Posterior vena cava (tissue), 2 donors: Measurements from ENCODE around the gene SPI1. TPM values are rescaled to one million over a fixed set of nuclear protein-coding genes. Genes with fewer than 3 reads are reported as not detected.

Experiments used
- DNase-seq: peaks from one replicate; pipeline ENCODE4 v3.0.0-alpha.2; 2020; ENCODE audit warnings: low spot score
- intact Hi-C, 2 donors: fragments of 100-400 bp; cut with DNase I; formaldehyde crosslinking; loops; one replicate each; pipeline versions ENCODE4 v1.14.1 to v1.14.2; 2022 to 2023
- long read RNA-seq, 2 donors: library from polyadenylated mRNA; unstranded; transcript quantifications; one replicate each; pipeline ENCODE4 v2.0.0, GENCODE V29; 2020 to 2021
- total RNA-seq, 2 donors: library from RNA; stranded (reverse); fragmentation: NEBNext Ultra II Directional; extraction: Animal tissue kit (Norgen Biotek cat#: 25700); gene quantifications; one replicate each; pipeline ENCODE4 v1.2.1, GENCODE V29; 2021
- donor health status: DM: yes; HTN: yes; CAD: no.
- donor health status: DM: yes; HTN: yes; CAD: no.

SPI1 gene
- total RNA-seq = 10 to 100 TPM; 27.7 to 47.0 TPM
- long read RNA-seq, donor 1, partial matches to known transcripts = 2 of 5 reads
- long read RNA-seq, donor 1, other reads (novel, unspliced or antisense) = 1 of 5 reads
- long read RNA-seq, donor 2, partial matches to known transcripts = 0 of 2 reads
- long read RNA-seq, donor 2, other reads (novel, unspliced or antisense) = 2 of 2 reads

DNA sequence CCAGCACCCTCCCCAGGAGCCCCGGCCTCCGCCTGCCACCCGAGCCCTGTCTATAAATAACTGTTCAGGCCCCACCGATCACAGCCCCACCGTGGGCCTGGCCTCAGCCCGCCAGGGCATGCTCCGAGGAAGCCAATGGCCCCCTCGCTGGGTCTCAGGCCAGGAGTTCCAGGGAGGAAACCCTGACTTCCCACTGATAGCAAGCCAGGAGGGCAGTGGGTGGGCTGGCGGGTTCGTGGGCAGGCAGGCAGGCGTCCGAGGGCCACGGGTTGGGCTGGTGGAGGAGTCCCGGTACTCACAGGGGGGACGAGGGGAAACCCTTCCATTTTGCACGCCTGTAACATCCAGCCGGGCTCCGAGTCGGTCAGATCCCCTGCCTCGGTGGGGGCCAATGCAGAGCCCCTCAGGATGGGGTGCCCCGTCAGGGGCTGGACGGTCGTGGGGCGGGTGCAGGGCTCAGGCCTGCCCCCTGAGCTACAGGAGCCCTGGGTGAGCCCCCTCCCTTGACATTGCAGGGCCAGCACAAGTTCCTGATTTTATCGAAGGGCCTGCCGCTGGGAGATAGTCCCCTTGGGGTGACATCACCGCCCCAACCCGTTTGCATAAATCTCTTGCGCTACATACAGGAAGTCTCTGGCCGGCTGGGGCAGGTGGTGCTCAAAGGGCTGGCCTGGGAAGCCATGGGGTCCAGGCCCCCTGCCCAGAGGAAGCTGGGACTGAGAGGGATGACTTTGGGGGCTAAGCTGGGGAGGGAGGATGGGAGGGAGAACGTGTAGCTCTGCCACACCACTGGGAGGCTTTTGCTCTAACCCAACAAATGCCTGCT lies at the start of gene SPI1:
SPI1 (minus strand) TSS at position 538 of the 826 bp plus-strand sequence; CDS start at position 344, 194 bp downstream.
- DNase-seq = peak; percentile 94
- intact Hi-C loops = loop anchor here in 1 of 2 donors (10.0 kb wide), 1 partner anchor 77 kb away; no protein-coding TSS in a partner anchor

DNA sequence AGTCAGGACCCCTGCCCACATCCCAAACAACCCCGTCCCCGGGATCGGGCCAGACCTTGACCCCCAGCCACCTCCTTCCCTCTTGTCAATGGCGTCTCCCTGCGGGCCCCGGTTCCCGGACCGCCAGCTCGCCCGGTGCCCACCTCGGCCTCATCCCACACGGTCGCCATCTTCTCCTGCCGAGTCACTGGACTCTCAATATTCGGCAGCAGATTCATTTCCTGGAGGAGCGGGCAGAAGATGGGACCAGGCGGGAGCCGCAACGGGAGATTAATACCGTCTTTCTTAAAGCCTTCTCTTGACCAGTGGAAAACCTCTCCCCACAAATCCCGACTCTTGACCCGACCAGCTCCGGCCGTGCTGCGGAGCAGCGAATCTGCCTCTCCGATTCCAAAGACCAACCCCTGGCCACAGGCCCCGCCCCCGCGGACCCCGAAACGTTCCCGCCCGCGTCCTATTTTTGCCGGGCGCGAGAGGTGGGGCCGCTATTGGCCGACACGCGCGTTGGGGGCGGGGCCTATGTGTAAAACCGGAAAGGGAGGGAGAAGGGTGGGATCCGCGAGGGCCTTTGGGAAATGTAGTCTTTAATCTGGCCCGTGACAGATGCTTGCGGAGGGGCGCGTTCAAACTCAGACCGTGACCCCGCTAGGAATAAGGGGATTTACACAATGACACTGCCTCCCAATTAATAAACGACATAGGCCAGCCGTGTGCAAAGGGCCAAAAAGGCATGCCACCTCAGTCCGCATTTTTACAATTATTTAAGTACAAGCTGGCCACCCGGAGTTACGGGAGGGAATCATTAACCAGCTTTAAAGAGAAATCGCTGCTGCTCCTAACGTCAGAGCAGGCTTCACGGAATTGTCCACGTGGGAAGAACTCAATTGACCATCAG lies 48.0 kb upstream of the SPI1 start, which contains the start of gene PSMC3:
PSMC3 (minus strand) TSS at position 378 of the 895 bp plus-strand sequence; CDS start at position 218, 160 bp downstream.
- intact Hi-C loops = no loop called here
- DNase-seq = peak; percentile 99

DNA sequence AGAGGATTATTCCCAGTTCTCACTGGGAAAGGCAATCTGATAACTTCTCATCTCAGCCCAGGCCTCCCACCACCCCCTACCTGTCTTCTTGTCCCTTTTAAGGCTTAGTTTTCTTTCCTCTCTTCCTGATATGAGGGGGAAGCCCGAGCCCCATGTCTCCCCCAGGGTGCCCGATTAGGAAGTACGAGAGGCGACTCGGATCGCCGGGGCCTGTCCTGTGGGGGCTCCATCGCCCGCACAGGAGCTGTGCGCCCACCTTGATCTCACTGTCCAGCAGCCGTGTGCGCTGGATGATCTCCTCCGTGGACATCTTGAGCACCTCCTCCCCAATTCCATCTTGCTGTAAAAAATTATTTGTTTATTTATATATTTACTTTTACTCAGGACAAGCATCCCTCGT lies 47.3 kb upstream of the SPI1 start:
- intact Hi-C loops = no loop called here
- DNase-seq = no peak

DNA sequence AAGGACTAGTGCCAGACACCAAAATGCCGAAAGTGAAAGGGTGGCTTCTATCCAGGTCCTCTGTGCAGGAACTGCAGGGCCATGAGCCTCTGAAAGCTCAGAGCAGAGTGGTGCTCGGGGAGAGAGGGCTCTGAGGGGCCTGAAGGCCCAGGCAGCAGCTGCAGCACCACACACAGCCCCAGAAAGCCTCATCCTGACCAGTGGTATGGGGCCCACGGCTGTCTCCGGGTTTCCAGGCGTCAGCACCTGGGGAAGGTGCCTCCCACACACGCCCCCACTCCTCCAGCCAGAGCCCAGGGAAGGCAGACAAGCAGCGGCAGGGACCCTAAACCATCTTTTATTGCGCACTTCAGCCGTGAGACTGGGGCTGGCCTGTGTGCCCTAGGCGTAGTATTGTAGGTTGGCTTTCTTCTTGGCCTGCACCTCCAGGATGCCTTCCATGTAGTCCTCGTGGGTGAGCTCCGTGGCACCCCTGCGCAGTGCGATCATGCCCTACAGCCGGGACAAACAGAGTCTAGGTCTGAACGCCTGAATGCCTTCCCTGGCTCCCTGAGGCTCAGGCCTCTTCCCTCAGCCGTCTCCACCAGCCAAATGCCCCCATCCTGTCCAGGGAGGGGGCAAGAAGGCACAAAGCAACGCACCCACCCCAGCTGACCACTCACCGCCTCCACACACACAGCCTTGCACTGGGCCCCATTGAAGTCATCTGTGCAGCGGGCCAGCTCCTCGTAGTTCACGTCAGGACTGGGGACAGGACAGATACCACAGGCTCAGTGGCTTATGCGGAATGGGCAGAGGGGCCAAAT lies 40.3 kb upstream of the SPI1 start:
- intact Hi-C loops = no loop called here

DNA sequence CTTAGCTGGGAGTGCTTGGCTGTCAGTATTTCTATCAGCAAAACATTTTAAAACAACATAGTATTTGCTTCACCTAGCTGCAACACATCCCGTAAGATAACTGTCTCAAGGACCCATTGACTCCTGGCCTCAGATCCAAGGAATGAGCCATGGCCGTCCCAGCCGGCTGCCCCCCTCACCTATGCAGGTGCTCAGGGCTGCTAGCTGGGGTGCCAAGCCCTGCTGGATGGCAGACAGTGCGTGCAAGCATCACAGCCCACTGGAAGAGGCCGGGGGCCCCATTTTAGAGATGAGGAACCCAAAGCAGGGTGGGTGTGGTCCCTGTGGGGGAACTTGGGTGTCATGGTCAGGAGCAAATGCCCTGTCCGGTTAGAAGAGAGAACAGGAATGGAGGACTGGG lies 39.4 kb upstream of the SPI1 start:
- no peak for DNase-seq
- intact Hi-C loops = no loop called here

More for the DNA sequence above, 40.3 kb upstream of the SPI1 start:
- DNase-seq = no peak

DNA sequence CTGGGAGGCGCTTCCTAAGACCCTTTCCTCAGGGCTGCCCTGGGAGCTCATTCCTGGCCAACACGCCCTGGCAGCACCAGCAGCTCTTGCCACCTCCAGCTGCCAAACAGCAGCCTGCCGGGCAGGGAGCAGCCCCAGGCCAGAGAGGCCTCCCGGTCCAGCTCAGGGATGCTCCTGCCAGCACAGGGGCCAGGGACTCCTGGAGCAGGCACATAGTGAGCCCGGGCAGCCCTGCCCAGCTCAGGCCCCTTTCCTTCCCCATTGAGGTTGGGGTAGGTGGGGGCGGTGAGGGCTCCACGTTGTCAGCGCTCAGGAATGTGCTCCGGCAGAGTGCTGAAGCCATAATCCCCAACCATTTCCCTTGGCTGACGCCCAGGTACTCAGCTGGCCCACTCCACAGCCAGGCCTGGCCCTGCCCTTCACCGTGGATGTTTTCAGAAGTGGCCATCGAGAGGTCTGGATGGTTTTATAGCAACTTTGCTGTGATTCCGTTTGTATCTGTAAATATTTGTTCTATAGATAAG lies 37.7 kb upstream of the SPI1 start:
- intact Hi-C loops = no loop called here
- peak; percentile 94 for DNase-seq

DNA sequence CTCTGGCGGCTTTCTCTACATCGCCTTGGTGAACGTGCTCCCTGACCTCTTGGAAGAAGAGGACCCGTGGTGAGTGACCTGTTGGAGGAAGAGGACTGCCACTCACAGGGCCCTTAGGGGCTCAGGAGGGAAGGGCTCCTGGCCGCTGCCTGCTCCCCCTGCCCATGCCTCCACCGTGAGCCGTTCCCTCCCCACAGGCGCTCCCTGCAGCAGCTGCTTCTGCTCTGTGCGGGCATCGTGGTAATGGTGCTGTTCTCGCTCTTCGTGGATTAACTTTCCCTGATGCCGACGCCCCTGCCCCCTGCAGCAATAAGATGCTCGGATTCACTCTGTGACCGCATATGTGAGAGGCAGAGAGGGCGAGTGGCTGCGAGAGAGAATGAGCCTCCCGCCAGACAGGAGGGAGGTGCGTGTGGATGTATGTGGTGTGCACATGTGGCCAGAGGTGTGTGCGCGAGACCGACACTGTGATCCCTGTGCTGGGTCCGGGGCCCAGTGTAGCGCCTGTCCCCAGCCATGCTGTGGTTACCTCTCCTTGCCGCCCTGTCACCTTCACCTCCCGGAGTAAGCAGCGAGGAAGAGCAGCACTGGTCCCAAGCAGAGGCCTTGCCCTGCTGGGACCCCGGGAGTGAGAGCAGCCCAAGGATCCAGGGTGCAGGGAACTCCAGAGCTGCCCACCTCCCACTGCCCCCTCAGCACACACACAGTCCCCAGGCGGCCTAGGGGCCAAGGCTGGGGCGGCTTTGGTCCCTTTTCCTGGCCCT lies 36.9 kb upstream of the SPI1 start:
- DNase-seq = no peak
- intact Hi-C loops = no loop called here

DNA sequence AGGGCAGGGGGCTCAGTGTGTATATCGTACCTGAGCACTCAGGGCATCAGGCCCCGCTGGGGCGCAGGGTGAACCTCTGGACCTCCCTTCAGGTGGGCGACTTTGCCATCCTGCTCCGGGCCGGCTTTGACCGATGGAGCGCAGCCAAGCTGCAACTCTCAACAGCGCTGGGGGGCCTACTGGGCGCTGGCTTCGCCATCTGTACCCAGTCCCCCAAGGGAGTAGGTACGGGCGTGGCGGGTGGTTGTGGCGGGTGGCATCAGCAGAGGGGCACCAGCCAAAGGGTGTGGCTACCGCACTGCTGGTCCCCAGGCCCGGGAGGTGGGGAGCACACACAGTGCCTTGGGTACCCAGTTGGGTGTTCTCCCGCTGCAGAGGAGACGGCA lies 36.3 kb upstream of the SPI1 start:
- peak; percentile 84 for DNase-seq
- intact Hi-C loops = loop anchor here in 1 of 2 donors (5.0 kb wide), 1 partner anchor 42 kb away; no protein-coding TSS in a partner anchor

DNA sequence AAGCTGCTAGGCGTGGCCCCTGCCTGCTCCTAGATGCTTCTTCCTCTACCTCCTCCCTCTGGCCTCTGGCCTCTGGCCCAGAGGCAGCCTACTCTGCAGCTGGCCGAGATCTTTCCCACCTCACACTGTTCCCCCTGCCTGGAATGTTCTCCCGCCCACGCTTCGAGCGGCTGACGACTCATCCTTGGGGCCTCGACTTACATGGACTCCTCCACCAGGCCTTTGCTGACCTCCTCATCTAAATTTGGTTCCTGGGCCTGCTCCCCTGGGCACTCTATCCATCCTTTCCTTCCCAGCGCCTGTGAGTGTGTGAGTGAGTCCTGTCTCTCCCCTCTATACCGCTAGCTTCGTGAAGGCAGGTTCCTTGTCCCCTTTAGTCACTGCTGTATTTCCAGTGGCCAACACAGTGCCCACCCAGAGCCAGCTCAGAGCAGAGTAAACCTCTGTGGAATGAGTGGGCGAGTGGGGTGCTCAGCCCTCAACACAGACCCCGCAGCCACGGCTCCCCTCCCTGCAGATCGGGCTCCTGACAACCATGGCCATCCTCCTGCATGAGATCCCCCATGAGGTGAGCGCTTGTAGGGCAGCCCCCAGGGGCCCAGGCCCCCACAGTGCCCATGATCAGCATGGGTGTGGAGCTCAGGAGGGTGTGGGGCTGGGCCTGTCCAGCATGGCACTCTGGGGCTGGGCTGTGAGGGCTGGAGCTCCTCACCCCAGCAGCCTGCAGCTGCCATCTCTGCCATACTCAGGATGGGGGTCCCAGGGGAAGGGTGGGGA lies 35.7 kb upstream of the SPI1 start:
- intact Hi-C loops = loop anchor here in 1 of 2 donors (5.0 kb wide), 1 partner anchor 42 kb away; no protein-coding TSS in a partner anchor
- peak; percentile 86 for DNase-seq

DNA sequence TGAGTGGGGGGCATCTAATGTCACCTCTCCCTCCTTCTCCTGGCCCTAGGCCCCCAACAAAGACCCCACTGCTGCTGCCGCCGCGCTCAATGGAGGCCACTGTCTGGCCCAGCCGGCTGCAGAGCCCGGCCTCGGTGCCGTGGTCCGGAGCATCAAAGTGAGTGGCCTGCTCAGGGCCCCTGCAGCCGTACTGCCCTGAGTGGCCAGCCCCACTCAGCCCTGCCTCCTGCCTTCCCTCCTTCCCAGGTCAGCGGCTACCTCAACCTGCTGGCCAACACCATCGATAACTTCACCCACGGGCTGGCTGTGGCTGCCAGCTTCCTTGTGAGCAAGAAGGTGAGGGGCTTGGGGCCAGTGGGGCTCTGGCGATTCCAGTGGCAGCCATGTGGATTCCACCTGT lies 35.0 kb upstream of the SPI1 start:
- intact Hi-C loops = loop anchor here in 1 of 2 donors (5.0 kb wide), 1 partner anchor 41 kb away; no protein-coding TSS in a partner anchor

DNA sequence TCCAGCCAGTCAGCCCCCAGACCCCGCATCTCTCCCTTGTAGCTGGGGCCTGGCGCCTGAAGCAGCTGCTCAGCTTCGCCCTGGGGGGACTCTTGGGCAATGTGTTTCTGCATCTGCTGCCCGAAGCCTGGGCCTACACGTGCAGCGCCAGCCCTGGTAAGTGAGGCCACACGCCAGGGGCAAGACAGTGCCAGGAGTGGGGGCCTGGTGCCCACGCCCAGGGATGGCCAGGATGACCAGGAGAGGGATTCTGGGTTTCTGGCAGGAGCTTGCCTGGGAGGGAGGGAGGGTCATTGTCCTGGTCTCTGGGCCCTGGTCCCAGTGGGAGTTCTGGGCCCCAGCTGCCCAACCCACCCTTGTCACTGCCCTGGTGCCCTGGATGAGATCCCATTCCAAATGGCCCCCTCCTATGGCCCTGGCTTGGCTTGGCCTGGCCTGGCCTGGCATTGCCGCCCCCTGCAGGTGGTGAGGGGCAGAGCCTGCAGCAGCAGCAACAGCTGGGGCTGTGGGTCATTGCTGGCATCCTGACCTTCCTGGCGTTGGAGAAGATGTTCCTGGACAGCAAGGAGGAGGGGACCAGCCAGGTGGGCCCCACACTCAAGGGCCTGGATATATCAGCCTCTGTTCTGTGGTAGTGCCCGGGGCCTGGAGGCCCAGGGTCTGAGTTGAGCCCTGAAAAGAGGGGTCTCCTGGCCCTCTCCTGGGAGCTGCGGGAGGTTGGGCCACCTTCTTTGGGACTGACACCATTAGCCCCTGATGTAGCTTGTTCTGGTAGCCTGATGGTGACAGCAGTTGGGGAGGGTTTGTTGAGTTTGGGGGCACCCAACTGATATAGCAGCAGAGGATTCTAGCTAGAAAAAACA lies 33.8 kb upstream of the SPI1 start:
- no peak for DNase-seq
- intact Hi-C loops = loop anchor here in 1 of 2 donors (5.0 kb wide), 1 partner anchor 40 kb away; no protein-coding TSS in a partner anchor

More for the DNA sequence above, 35.0 kb upstream of the SPI1 start:
- DNase-seq = no peak

DNA sequence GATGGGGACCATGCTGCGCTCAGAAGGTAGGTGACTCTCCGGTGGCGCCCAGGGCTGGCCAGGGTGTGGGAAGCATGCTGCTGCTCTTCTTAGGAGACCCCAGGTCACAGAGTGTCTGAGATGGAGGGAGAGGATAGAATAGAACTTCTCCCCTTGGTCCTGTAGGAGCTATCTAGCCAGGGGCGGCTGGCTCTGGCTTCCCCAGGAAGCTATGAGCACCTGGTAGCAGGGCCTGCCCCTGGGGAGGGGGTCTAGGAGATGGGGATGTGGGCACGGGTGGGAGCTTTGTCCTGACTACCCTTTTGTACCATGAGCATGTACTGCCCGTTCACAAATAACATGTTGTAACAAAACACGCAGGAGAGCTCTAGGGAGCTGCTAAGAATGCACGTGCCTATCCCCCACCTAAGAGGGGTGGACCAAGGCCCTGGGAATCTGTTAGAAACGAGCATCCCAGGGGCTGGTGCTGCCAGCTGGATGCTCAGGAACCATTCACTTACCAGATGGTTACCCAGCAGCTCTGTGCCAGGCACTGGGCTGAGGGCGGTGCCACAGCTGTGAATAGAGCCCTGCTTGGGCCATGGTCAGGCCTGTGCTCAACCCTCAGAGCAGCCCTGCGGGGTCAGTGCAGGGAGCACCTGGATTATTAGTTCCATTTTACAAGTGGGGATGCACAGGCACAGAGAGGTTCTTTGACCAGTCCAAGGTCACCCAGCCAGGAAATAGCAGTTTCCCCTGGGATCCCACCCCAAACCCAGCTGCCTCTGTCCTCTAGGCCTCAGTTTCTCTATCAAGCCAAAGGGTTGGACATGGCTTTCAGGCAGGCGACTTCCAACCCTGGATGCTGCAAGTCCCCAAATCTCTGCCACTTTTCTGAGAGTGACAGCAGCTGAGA lies 32.3 kb upstream of the SPI1 start:
- no peak for DNase-seq
- intact Hi-C loops = loop anchor here in 1 of 2 donors (5.0 kb wide), 1 partner anchor 38 kb away; no protein-coding TSS in a partner anchor

DNA sequence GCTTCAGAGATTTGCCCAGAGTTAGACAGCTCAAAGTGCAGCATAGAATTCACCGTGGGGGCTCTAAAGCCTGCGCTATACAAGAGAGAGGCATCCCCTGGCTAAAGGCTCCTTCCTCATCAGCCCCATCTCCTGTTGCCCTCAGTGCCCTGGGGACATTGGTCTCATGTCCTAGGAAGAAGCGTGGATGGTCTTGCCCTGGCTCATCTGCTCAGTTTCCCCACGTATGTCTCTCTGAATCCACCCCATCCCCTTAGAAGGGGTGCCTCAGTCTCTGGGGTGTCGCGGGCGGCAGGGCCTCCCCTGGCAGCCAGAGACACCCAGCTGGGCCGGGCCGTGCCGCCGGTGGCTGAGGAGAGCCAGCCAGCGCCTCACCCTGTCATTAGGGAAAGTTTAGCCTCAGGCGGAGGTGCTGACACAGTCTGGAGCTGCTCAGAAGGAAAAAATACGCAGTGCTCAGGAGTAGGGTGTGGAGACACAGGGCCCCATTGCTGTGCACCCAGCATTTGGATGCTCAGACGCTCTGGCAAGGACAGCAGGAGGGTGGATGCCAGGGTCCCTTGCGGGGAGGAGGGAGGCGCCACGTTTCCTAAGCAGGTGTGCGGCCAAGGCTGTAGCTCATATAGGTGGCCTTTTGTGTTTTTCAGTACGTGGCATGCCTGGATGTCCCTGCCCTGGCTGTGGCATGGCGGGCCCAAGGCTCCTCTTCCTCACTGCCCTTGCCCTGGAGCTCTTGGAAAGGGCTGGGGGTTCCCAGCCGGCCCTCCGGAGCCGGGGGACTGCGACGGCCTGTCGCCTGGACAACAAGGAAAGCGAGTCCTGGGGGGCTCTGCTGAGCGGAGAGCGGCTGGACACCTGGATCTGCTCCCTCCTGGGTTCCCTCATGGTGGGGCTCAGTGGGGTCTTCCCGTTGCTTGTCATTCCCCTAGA lies 31.4 kb upstream of the SPI1 start:
- peak; percentile 73 for DNase-seq
- intact Hi-C loops = loop anchor here in 1 of 2 donors (5.0 kb wide), 1 partner anchor 37 kb away; no protein-coding TSS in a partner anchor
